RCC 7860 (cell line): Measurements from ENCODE around the gene SLC30A3.
A peak's percentile ranks its signal among the peaks of the same experiment; 100 is the strongest.
"Not testable (repeated sequence)": the region's sequence is repeated elsewhere in the genome, so short reads cannot be mapped to it uniquely, and the experiment has no call there.

Experiments used
- DNase-seq: peaks from one replicate; pipeline ENCODE4 v3.0.0-alpha.2; 2015; ENCODE audit warnings: low spot score
- FAIRE-seq: peaks from 2 replicates; lab custom pipeline; 2012; peaks lifted over from hg19 to GRCh38; lab: Jason Lieb, UNC

SLC30A3 gene

DNA sequence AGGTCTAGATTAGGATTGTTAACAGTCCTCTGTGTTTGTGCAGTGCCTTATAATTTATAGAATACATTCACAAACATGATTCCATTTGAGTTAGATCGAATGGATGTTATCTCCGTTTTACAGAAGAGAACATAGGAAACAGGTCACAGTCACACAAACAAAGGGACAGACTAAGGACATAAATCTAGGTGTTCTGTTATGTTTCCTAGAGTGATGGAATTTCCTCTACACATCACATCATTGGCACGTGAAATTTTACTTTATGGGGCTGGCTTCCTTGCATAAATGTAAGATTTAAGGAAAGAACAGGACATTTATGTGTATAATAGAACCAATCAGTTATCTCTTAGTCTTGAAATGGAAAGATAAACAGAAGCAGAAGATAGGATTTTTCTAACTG, 25.8 kb upstream of the SLC30A3 start:
- FAIRE-seq (no peak), DNase-seq (no peak)

DNA sequence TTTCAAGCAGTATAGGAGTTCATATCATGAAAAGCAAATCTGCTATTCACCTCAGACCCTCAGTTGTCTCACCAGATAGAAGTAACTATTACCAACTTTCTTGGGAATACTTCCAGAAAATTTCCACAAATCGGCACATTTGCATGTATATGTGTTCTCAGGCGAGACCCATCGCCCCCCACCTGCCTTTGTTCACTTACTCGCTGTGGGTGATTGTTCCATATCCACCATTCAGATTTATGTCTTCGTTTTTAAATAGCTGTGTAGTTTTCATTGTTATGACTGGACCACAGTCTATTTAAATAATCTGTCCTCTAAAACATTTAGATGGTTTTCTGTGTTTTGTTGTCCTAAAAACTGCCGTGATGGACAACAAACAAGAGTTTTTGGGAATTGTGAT, 22.6 kb upstream of the SLC30A3 start:
- no peak for DNase-seq
- FAIRE-seq = no peak

DNA sequence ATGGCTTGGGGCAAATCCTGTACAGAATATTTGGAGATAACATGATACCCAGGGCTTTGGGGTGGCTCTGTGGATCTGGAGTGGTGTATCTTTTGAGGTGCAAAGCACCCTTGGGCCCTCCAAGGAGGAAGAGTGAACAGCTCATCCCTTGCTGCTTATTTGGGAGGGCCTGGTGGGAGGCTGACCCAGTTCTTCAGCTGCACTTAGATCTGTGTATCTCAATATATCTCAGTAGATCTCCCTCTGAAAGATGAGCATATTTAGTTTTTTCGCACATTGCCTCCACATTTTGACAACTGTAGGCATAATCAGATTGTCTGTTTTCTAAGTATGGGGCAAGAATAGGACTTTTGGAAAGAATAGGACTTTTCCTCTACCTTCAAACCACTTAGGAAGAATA, 22.1 kb upstream of the SLC30A3 start:
- no peak for FAIRE-seq

DNA sequence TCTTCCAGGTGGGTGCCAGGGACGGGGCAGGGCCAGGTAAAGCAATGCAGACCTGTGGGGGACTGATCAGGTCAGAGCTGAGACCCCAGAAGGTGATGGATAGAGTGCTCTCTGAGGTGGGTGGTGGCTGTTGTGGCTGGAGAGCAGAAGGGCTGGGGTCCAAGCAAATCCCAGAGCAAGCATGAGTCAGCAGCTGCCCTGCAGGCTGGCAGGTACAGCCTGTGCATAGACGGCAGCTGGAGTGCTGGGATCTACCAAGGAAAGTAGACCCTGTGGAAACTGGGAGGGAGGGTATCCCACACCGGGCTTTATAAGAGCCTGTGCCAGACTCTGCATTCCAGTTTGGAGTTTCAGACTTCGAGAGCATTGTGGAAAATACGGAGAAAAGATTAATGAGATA, 20.0 kb upstream of the SLC30A3 start:
- no peak for DNase-seq
- no peak for FAIRE-seq

More for the DNA sequence above, 22.1 kb upstream of the SLC30A3 start:
- no peak for DNase-seq

DNA sequence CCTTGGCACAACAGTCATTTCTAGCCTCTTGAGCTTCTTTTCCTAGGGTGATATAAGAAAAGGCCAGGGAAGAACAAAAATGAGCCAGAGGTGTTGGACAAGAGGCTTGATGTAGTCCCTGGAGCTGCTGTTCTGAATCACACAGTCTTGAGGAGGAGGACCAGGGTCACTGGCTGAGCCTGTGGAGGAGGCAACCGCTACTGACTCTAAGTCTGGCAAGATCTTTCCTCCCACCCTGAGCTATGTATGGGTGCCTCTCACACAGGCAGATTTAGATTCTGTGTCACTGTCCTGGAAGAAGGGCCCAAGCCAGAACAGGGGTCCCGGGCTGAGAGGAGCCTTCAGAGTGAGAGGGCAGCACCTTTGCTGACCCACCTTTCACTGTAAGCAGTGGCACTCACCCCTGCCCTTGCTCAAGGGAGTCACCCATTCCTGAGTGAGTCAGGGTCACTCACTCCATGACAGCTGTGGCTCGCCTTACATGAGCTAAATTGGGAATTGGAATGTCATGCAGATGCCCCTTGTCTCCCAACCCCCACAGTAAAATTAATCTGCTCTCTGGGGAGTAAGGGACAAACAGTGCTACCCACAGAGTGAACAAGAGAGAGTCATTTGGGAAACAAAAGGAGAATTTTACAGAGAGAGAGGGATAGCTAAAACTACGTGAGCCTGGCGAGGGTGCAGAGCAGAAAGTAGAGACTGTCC, 19.2 kb upstream of the SLC30A3 start, which contains the start of gene TRIM54:
TRIM54 (plus strand) TSS at position 575 of the 705 bp plus-strand sequence. CDS start 303 bp downstream, outside the sequence.
- FAIRE-seq = no peak
- DNase-seq = peak; percentile 13

DNA sequence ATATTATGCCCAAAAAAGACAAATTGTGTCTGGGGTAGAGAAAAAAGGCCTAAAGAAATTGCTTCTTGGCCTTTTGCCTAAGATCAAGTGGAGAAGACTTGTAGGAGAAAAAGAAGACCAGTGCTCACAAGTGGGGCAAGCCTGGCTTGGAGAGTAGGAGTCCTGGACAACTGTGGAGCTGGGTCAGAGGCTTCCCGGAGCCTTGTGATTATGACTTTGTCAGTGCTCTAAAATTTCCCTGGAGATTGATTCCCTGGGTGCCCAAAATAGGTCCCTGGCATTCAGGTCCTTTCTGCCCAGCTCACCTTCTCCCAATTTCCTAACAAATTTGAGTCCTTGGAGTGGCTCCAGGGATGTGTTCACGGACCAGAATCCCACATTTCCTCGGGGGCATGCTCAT, 18.6 kb upstream of the SLC30A3 start:
- no peak for DNase-seq
- no peak for FAIRE-seq

DNA sequence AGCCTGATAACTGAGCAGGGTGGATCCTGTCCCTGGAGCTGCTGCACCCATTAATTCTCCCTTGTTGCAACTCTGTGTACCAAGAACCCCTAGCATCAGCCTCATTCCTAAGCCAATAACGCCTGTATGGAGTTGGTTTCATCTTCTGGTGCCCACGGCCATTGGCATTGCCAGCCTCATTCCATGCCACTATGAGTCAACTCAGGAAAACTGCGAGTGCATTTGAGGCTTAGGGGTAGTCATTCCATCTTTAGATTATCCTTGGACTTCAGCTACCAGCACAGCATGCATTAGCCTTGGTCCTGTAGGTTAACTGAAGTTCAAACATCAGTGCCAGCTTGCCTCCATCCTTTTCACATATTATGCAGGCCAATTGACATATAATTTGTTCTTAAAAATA, 18.0 kb upstream of the SLC30A3 start:
- DNase-seq (no peak), FAIRE-seq (no peak)

DNA sequence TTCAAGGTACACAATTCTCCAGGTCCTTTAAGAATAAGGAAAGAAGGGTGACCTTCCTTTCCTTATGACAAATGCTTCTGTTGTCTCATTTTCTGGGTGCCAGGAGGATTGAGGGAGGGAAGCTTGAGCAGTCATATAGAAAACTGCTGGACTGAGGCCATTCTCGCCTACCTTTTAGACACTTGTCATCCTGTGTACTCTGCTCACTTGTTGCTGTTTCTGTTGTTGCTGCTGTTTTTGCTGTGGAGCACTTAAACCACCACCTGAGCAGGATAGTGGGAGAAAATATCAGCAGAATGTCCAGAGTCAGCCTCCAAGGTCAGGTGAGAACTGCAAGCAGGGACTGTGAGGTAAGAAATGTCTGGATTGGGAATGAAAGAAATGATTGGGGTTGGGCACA, 15.2 kb upstream of the SLC30A3 start:
- DNase-seq = no peak
- FAIRE-seq = no peak

DNA sequence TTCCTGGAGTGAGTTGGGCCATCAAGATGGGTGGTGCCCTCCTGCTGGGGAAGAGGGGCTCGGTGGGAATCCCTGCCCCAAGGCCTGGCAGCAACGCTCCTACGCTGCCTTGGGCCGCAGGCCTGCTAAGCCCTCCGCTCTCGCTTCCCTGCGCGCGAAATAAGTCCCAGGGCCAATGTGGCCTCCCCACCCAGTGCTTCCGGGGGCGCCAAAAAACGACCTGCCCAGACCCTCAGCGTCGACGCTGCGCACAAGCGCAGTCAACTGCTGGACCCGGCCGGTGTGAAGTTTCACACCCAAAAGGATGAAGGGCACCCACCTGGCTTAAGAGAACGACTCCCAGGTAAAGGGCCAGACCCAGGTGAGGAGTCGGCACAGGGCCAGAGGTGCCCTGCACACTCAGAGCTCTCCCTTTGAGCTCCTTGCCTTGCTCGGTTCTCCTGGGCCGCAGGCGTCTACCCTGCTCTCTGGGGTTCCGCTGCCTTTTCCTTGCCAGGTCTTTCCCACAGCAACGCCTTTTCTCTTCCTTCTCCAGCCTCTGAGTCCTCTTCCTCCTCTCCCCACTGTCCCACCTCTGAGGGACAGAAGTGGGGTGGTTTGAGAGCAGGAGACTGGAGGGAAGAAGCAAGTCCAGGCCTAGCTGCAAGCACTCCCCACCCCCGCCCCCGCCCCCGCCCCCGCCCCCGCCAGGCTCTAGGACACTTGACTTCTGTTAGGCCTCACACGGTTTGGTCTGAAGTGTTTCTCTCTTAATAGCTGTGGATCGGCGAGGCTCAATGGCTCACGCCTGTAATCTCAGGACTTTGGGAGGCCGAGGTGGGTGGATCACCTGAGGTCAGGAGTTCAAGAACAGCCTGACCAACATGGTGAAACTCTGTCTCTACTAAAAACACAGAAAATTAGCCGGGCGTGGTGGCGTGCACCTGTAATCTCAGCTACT, 12.6 kb upstream of the SLC30A3 start, which contains the start of gene DNAJC5G:
DNAJC5G (plus strand) TSS at position 223 of the 940 bp plus-strand sequence. CDS start 1,296 bp downstream, outside the sequence.
- DNase-seq = no peak

DNA sequence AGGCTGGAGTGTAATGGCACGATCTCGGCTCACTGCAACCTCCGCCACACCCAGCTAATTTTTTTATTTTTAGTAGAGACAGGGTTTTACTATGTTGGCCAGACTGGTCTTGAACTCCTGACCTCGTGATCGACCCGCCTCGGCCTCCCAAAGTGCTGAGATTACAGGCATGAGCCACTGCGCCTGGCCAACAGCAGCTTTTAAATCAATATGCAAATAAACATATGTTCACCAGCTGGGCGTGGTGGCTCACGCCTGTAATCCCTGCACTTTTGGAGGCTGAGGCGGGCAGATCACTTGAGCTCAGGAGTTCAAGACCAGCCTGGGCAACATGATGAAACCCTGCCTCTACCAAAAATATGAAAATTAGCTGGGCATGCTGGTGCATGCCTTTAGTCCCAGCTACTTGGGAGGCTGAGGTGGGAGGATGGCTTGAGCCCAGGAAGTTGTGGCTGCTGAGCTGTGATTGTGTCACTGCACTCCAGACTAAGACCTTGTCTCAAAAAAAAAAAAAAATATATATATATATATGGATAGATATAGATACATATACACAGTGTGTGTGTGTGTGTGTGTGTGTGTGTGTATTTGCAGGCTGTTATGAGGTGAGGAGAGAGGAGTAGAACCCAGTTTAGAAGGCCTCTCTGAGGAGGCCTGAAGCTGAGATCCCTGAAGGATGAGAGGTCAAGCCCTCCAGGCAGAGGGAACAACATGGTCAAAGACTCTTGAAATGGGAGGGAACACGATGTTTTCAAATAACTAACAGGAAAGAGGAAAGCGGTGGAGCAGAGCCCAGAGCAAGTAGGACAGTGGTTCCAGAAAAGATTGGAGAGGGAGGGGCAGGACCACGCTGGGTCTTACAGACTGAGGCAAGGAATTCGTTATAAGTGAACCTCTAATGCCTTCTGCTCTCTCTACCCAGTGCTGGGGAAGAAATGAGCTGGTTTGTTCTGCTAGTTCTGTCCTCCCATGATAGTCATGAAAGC, 10.0 kb upstream of the SLC30A3 start:
- not testable (repeated sequence) for FAIRE-seq, DNase-seq

More for the DNA sequence above, 12.6 kb upstream of the SLC30A3 start, which contains the start of gene DNAJC5G:
- no peak for FAIRE-seq

DNA sequence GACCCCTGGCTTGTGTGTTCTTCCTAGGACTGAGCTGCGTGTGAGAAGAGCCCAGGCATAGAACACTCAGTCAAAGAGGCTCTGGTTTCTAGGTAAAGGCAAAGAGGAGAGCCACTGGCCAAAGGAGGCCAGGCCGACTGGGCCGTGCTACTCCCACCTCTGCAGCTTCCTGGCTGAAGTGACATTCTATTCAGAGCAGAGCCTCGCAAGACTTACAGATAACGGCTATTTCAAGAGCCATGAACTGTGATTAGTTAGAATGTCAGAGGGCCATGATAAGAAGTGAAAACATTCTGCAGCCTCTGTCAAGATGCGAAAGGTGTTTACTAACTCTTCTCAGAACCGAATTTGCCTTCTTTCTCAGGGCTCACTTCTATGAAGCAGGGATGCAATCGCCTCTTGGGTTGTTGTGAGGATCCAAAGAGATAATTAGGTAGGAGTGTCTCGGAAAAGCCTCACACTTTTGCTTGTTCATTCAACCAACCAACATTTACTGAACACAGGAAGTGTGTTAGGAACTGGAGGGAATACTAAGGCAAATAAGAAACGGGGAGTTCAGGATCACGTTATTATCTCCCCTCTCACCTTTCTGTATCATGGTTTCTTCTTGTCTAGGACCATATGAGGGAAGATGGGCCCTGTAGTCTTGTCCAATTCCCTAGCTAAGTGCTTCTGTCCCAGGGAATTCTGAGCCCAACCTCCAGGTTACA, 8.9 kb upstream of the SLC30A3 start:
- DNase-seq = no peak
- FAIRE-seq = no peak

DNA sequence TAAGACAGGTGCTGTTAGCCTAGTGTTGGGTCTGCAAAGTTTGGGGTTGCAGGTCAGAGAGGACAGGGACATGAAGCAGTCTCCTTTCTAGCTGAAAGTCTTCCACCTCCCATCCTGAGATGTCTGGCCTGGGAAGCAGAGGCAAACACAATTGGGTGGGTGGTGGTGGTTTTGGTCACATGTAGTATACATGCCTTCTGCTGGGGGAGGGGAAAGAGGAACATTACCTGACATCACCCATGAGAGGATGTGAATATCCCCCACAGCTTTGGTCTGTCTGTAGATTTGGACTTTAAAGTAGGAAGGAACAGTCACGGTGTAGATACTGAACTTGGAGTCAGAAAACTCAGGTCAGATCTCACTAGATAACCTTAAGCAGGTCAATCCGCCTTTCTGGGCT, 7.8 kb upstream of the SLC30A3 start:
- FAIRE-seq = no peak
- DNase-seq = no peak

DNA sequence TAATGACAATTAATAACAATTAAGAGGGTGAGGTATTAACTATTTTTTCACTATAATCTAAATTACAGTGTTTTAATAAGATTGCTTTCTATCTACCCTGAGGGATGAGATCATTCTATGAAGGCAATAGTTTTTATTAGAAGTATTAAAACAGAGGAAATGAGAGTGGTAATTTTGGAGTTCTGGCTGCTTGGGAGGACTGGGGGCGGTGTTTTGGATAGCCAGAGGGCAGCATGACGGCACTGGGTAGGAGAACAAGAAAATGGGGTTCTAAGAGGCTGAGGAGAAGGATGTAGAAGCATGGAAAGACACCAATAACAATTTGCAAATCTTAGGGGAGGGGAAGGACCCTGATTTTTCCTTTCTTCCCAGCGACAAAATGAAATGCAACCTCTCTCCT, 7.3 kb upstream of the SLC30A3 start:
- FAIRE-seq = no peak
- DNase-seq = no peak

DNA sequence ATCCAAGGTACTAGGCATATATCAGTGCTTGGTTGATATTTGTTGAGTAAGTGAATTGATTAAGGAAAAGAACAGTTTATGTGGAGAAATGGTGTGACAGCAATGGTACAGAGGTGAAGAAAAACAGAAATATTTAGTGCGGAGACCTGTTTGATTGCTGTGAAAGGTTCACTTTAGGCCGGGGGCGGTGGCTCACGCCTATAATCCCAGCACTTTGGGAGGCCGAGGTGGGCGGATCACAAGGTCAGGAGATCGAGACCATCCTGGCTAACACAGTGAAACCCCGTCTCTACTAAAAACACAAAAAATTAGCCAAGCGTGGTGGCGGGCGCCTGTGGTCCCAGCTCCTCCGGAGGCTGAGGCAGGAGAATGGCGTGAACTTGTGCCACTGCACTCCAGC, 5.4 kb upstream of the SLC30A3 start:
- not testable (repeated sequence) for DNase-seq, FAIRE-seq

DNA sequence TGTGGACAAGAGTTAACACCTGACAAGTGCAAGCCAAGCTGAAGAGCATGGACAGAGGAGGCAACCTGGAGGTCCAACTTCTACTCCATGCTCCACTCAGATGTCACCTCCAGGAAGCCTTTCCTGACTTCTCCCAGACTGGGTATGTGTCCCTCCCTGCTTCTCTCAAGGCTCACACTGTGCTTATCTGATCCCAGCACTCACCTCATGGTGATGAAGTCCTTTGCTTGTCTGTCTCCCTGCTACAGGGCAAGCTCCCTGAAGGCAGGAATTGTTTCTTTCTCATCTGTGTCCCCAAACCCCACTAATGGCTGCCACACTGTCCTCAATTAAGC, 2.7 kb upstream of the SLC30A3 start:
- DNase-seq (no peak), FAIRE-seq (no peak)

DNA sequence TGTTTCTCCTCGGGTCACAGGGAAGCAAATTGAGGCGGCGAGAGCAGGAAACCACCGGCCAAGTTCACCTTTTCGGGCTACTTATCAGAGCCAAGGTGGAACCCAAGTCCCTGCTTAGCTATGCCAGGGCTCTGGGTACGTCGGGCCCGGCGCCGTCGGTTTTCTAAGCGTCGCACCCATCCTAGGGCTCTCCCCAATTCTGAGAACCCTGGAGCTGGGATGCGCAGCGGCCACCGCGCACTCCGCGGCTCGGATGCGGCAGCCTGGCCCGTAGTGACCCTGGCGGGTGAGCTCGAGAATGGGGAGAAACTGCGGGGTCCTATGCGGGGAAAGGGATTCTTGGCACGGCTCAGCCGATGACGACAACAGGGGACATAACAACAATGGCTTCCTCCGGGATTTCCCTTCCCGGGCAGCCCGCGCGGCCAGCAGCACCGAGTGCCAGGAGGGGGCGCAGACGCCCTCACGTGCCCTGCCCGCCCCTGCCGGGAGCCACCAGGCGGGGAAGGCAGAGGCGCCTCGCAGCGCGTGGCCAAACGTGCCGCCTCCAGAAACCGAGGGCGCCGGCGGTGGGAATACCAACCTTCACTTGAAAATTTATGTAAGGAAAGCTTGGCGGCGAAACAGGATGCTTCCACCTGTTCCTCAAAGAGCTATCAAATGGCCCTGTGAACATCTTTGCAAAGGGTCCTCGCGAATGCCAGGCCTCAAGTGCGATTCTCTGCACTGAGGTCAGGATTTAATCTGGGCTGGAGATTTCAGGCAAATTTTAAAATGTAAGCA, 2.1 kb upstream of the SLC30A3 start:
- FAIRE-seq (no peak), DNase-seq (no peak)

DNA sequence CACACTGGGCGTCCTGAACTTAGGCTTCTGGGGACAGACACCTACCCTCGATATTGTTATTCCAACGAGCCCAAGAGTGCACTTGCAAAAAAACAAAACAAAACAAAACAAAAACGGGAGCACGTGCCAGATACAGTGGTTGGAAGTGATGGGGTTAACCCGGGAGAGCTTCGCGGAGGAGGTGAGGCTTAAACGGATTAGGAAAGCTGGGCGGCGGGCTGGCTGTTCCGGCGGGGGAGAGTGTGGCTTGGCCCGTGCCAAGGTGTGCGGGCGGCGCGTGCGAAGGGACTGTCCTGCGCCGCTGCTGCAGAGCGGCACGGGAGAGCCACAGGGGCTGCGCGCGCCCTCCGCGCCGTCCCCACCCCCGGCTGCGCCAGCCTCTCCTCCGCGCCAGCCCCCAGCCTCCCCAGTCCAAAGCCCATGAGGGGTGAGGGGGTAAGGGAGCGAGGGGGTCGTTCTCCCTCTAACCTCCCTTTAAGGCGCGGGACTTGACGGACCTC, 1.5 kb upstream of the SLC30A3 start:
- FAIRE-seq = no peak

DNA sequence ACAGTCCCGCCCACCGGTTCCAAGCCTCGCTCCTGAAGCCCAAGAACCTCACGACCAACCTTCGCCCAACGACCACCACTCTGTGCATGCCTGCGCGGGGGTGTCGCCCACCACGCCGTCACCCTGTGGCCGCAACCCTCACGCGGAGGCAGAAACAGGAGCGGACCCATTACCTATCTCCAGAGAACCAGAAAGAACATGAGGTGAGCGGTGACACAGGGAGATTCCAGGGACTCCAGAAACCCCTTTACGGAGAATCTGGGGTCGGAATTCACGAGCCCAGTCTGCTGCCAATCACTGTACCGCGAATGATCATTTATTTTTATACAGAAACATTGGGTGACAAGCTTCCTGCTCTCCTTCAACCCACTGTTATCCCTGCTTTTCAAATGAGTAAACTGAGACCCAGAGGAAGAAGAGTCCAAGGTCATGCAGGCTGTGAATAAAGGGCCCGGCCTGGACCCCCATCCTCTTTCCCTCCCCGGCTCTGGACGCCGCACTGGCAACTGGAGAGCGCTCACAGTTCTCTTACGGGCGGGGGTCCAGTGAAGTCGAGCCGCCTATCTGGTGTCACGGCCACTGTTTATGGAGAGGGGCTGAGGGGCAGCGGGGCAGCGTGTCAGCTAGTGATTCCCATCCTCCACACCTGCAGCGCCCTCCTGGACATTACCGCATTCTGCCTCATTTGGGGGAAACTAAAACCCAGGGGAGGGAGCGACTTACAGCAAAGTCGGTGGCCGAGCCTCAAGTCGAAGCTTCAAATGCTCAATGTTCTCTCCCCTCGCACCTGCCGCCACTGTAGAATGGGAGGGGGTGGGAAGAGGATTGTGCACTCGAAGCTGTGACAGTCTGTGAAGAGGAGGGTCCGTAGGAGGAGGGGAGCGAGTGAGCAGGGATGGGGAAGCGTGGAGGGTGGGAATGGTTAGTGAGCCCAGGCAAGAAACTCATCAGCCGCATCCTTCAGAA, 723 bp upstream of the SLC30A3 start:
- FAIRE-seq = no peak
- DNase-seq = no peak

More for the DNA sequence above, 1.5 kb upstream of the SLC30A3 start:
- DNase-seq = no peak
